Glomerular endothelial cell (primary cell): Measurements from ENCODE around the gene GREB1L. TPM values are rescaled to one million over a fixed set of nuclear protein-coding genes. Genes with fewer than 3 reads are reported as not detected.
"Not testable (repeated sequence)": the region's sequence is repeated elsewhere in the genome, so short reads cannot be mapped to it uniquely, and the experiment has no call there.

ENCODE experiments used
- DNase-seq: peaks from one replicate; pipeline ENCODE4 v3.0.0-alpha.2; 2011; ENCODE audit warnings: low read depth, low spot score; ENCODE audit errors: extremely low read depth
- total RNA-seq: library from RNA; depleted of rRNA; stranded (reverse); fragments of >200 nt; gene quantifications from 2 replicates; pipeline ENCODE4 v1.2.3, GENCODE V29; 2015

Gene GREB1L
- total RNA-seq, 1 donor from 2014 or later: 1.5 TPM

- DNase-seq: no peak
Observed at GRCh38 chr18:21362831-21363230, 120.8 kb downstream of the GREB1L start.

- DNase-seq: no peak
Observed at GRCh38 chr18:21363348-21363747, 121.3 kb downstream of the GREB1L start.

- DNase-seq: no peak
Observed at GRCh38 chr18:21364471-21364870, 122.4 kb downstream of the GREB1L start.

GRCh38 chr18:21366896-21367295 is 124.9 kb downstream of the GREB1L start:
- DNase-seq: no peak

GRCh38 chr18:21369146-21369545 is 127.1 kb downstream of the GREB1L start:
- no peak for DNase-seq

GRCh38 chr18:21369597-21369996 is 127.6 kb downstream of the GREB1L start:
- DNase-seq: not testable (repeated sequence)

- DNase-seq: no peak
Observed at GRCh38 chr18:21383031-21383430, 141.0 kb downstream of the GREB1L start.

- no peak for DNase-seq
Observed at GRCh38 chr18:21386523-21387240, 144.7 kb downstream of the GREB1L start.

GRCh38 chr18:21387886-21388285 is 145.9 kb downstream of the GREB1L start:
- DNase-seq: no peak

- DNase-seq: no peak
Observed at GRCh38 chr18:21389283-21389682, 147.3 kb downstream of the GREB1L start.

- DNase-seq: no peak
Observed at GRCh38 chr18:21389903-21390302, 147.9 kb downstream of the GREB1L start.

- no peak for DNase-seq
Observed at GRCh38 chr18:21391074-21391673, 149.1 kb downstream of the GREB1L start.

GRCh38 chr18:21393986-21394385 is 152.0 kb downstream of the GREB1L start:
- no peak for DNase-seq

- no peak for DNase-seq
Observed at GRCh38 chr18:21398121-21398520, 156.1 kb downstream of the GREB1L start.

- no peak for DNase-seq
Observed at GRCh38 chr18:21402272-21402671, 160.2 kb downstream of the GREB1L start.

- DNase-seq: no peak
Observed at GRCh38 chr18:21404426-21404825, 162.4 kb downstream of the GREB1L start.

- no peak for DNase-seq
Observed at GRCh38 chr18:21406116-21406515, 164.1 kb downstream of the GREB1L start.

- no peak for DNase-seq
Observed at GRCh38 chr18:21408681-21409080, 166.6 kb downstream of the GREB1L start.

GRCh38 chr18:21433436-21433835 is 191.4 kb downstream of the GREB1L start:
- DNase-seq: no peak

- DNase-seq: no peak
Observed at GRCh38 chr18:21439431-21439846, 197.4 kb downstream of the GREB1L start.

- no peak for DNase-seq
Observed at GRCh38 chr18:21441670-21442069, 199.6 kb downstream of the GREB1L start.

- DNase-seq: no peak
Observed at GRCh38 chr18:21443776-21444464, 201.9 kb downstream of the GREB1L start.
